PC-9 (cell line): ENCODE data around the gene CDK8. TPM values are rescaled to one million over a fixed set of nuclear protein-coding genes. Genes with fewer than 3 reads are reported as not detected.

ENCODE experiments used
- BruUV-seq: library from RNA; stranded (reverse); fragments of 400-500 nt; replicated peaks from 2 replicates; lab custom pipeline; 2021; lab: Mats Ljungman, UMichigan
- CTCF ChIA-PET: fragments of 300-600 bp; sonication (Branson Sonifier 250); formaldehyde crosslinking; loops from one replicate; lab custom pipeline; 2022; ENCODE audit warnings: antibody characterized with exemption; lab: Charles Lee
- POLR2A ChIA-PET: fragments of 300-600 bp; sonication (Branson Sonifier 250); formaldehyde crosslinking; loops from one replicate; lab custom pipeline; 2022; ENCODE audit warnings: antibody characterized with exemption; ENCODE audit not compliant: unreplicated experiment; lab: Charles Lee
- DNase-seq, 2 experiments: peaks; one replicate each; pipeline versions ENCODE4 v3.0.0 to v3.0.0-alpha.2; 2015 to 2022; ENCODE audit warnings: mixed read lengths in 1 of 2
- H2AFZ ChIP-seq: fragments of 200-600 bp; sonication (generic); 2 replicates; pipeline ENCODE4 v1.8.1; 2017; ENCODE audit warnings: antibody characterized with exemption
- H3F3A ChIP-seq: fragments of 200-600 bp; sonication (generic); 2 replicates; pipeline ENCODE4 v1.8.1; 2017; ENCODE audit warnings: antibody characterized with exemption, mild to moderate bottlenecking, low read depth; ENCODE audit not compliant: insufficient read depth
- H3K27ac ChIP-seq: fragments of 200-600 bp; sonication (generic); 2 replicates; pipeline ENCODE4 v1.6.1; 2016; ENCODE audit warnings: mixed run types
- H3K27me3 ChIP-seq: fragments of 200-600 bp; sonication (generic); 2 replicates; pipeline ENCODE4 v1.6.1; 2016; ENCODE audit warnings: low read depth, mixed run types; ENCODE audit not compliant: insufficient read depth
- H3K36me3 ChIP-seq: fragments of 200-600 bp; sonication (generic); 2 replicates; pipeline ENCODE4 v1.6.1; 2016; ENCODE audit warnings: low read depth, mixed run types
- H3K4me1 ChIP-seq: fragments of 200-600 bp; sonication (generic); replicated peaks from 2 replicates; pipeline ENCODE4 v1.6.1; 2016; ENCODE audit warnings: mixed run types; ENCODE audit not compliant: insufficient read depth
- H3K4me2 ChIP-seq: fragments of 200-600 bp; sonication (generic); 2 replicates; pipeline ENCODE4 v1.6.1; 2017; ENCODE audit warnings: mixed run types
- H3K4me3 ChIP-seq: fragments of 200-600 bp; sonication (generic); 2 replicates; pipeline ENCODE4 v1.6.1; 2016; ENCODE audit warnings: mixed run types
- H3K79me2 ChIP-seq: fragments of 200-600 bp; sonication (generic); 2 replicates; pipeline ENCODE4 v1.6.1; 2017; ENCODE audit warnings: low read depth, mixed run types
- H3K9me2 ChIP-seq: fragments of 200-600 bp; sonication (generic); 2 replicates; pipeline ENCODE4 v1.8.1; 2017; ENCODE audit warnings: mild to moderate bottlenecking; ENCODE audit not compliant: insufficient read depth
- H3K9me3 ChIP-seq: fragments of 200-600 bp; sonication (generic); 2 replicates; pipeline ENCODE4 v1.8.1; 2016; ENCODE audit warnings: low read depth; ENCODE audit not compliant: insufficient read depth
- H4K20me1 ChIP-seq: fragments of 200-600 bp; sonication (generic); 2 replicates; pipeline ENCODE4 v1.8.1; 2017; ENCODE audit not compliant: insufficient read depth
- EZH2 ChIP-seq: fragments of 200-600 bp; sonication (generic); IDR thresholded peaks from 2 replicates; pipeline ENCODE4 v1.8.0; 2017; ENCODE audit warnings: antibody characterized with exemption, low read depth
- intact Hi-C: fragments of 100-400 bp; cut with micrococcal nuclease; formaldehyde crosslinking; loops from one replicate; pipeline ENCODE4 v1.10.0; 2022; ENCODE audit not compliant: unreplicated experiment
- total RNA-seq: library from RNA; stranded (reverse); gene quantifications from 2 replicates; pipeline ENCODE4 v1.2.3, GENCODE V29; 2021
- TF ChIP-seq, protein P1 (sequence below): fragments of 200-600 bp; sonication (generic); conservative IDR thresholded peaks from 2 replicates; pipeline ENCODE4 v1.6.1; 2017; ENCODE audit warnings: mixed run types, antibody characterized with exemption, mild to moderate bottlenecking, moderate library complexity

CDK8 gene
- total RNA-seq, 1 experiment from 2014 or later, result 14.8 TPM

DNA sequence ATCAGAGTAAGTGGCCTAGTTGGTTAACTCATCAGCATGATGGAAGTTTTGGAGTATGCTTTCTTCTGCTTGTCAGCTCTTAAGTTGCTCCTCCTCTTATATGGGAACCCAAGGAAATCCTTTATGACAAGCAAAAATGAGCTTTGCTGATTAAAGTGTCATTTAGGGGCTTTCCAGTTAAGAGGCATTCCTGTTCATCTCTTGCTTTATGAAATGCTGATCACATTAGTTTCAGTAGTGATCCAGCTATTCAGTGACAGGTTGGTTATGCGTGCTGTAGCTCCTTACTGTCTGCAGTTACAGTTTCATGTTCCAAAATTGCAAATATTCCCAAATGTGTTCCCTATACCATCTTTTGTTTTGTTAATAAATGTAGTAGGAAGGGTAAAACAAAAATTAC lies 146.6 kb downstream of the CDK8 start:
- no peaks in the 10 kb centered on the region for H4K20me1 ChIP-seq
- no peaks in the 10 kb centered on the region for H3K9me2 ChIP-seq
- POLR2A ChIA-PET, result no interaction called here

DNA sequence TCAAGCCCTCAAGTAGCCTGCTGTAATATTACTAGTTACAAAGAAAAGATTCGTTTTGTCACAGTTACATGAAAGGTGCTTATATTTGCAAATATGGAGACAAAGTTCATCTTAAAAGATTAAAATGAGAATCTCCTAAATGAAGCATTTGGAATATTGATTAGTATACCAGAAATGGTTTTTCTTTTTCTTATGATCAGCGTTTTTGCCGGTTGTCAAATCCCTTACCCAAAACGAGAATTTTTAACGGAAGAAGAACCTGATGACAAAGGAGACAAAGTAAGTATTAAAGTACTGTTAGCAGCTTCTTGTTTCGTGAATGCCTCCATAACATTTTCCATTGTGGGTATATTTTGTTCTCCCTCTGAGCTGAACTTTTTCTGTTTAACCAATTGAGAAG lies 147.1 kb downstream of the CDK8 start:
- H4K20me1 ChIP-seq, result no peaks in the 10 kb centered on the region
- TF ChIP-seq, protein P1, sequence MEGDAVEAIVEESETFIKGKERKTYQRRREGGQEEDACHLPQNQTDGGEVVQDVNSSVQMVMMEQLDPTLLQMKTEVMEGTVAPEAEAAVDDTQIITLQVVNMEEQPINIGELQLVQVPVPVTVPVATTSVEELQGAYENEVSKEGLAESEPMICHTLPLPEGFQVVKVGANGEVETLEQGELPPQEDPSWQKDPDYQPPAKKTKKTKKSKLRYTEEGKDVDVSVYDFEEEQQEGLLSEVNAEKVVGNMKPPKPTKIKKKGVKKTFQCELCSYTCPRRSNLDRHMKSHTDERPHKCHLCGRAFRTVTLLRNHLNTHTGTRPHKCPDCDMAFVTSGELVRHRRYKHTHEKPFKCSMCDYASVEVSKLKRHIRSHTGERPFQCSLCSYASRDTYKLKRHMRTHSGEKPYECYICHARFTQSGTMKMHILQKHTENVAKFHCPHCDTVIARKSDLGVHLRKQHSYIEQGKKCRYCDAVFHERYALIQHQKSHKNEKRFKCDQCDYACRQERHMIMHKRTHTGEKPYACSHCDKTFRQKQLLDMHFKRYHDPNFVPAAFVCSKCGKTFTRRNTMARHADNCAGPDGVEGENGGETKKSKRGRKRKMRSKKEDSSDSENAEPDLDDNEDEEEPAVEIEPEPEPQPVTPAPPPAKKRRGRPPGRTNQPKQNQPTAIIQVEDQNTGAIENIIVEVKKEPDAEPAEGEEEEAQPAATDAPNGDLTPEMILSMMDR, result no peak
- no peak for TF ChIP-seq EZH2
- H2AFZ ChIP-seq, result no peak overlapping the region

More for the DNA sequence above, 146.6 kb downstream of the CDK8 start:
- no peak overlapping the region for H3K27ac ChIP-seq
- no peaks in the 10 kb centered on the region for H3K27me3 ChIP-seq
- H2AFZ ChIP-seq, result no peak overlapping the region
- H3K9me3 ChIP-seq, result no peaks in the 10 kb centered on the region
- no TSS peak for BruUV-seq
- no peak overlapping the region for H3K4me3 ChIP-seq
- H3K4me2 ChIP-seq, result no peak overlapping the region
- CTCF ChIA-PET, result no interaction called here
- H3K79me2 ChIP-seq, result no peaks in the 10 kb centered on the region
- intact Hi-C loops, result no loop called here
- H3K4me1 ChIP-seq, result no peaks in the 10 kb centered on the region
- TF ChIP-seq, protein P1, result no peak
- TF ChIP-seq EZH2, result no peak
- H3K36me3 ChIP-seq, result 0 out of 2 replicates have a peak, but pooled peaks cover 8% of the 10 kb centered on the region
- DNase-seq, result no peak
- no peaks in the 10 kb centered on the region for H3F3A ChIP-seq

DNA sequence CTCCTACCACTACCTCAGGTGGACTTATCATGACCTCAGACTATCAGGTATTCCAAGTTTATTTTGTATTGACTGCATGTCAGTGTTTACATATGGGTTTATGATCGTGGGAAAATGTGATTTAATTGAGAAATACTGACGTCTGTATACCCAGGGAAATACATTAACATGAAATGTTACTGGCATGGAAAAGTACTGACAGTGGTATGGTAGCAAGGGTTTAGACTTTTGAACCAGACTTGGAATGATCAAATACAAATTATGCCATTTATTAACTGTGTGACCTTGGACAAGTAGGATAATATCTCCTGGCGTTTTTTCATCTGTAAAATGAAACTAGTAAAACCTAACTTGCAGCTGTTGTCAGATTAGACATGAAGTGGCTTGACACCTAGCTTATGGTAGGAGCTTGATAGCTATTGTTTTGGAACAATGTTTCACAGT lies 147.7 kb downstream of the CDK8 start:
- 0 out of 2 replicates have a peak, but pooled peaks cover 8% of the 10 kb centered on the region for H3K36me3 ChIP-seq

More for the DNA sequence above, 147.1 kb downstream of the CDK8 start:
- H3K4me3 ChIP-seq, result no peak overlapping the region
- H3K79me2 ChIP-seq, result no peaks in the 10 kb centered on the region
- no peak for DNase-seq
- BruUV-seq, result no TSS peak
- no peak overlapping the region for H3K27ac ChIP-seq
- H3K36me3 ChIP-seq, result 0 out of 2 replicates have a peak, but pooled peaks cover 8% of the 10 kb centered on the region
- H3K27me3 ChIP-seq, result no peaks in the 10 kb centered on the region
- no peak overlapping the region for H3K4me2 ChIP-seq
- no peaks in the 10 kb centered on the region for H3K4me1 ChIP-seq
- ChIA-PET CTCF (no interaction called here), POLR2A (no interaction called here)
- no peaks in the 10 kb centered on the region for H3F3A ChIP-seq
- intact Hi-C loops, result no loop called here
- no peaks in the 10 kb centered on the region for H3K9me3 ChIP-seq
- no peaks in the 10 kb centered on the region for H3K9me2 ChIP-seq

More for the DNA sequence above, 147.7 kb downstream of the CDK8 start:
- CTCF ChIA-PET, result no interaction called here
- Histone ChIP-seq H3K27me3 (no peaks in the 10 kb centered on the region), H3K9me3 (no peaks in the 10 kb centered on the region), H3K4me1 (no peaks in the 10 kb centered on the region), H3K4me3 (no peak overlapping the region), H3K9me2 (no peaks in the 10 kb centered on the region), H3K4me2 (no peak overlapping the region), H3K27ac (no peak overlapping the region), H3F3A (no peaks in the 10 kb centered on the region), H2AFZ (no peak overlapping the region), H3K79me2 (no peaks in the 10 kb centered on the region), H4K20me1 (no peaks in the 10 kb centered on the region)
- no TSS peak for BruUV-seq
- intact Hi-C loops, result no loop called here
- no peak for DNase-seq
- POLR2A ChIA-PET, result no interaction called here
- no peak for TF ChIP-seq EZH2
- TF ChIP-seq, protein P1, result no peak
